Measurements from ENCODE around the gene IRF2BP1. TPM values are rescaled to one million over a fixed set of nuclear protein-coding genes. Genes with fewer than 3 reads are reported as not detected.
A peak's percentile ranks its signal among the peaks of the same experiment; 100 is the strongest.
"Not testable (repeated sequence)": the region's sequence is repeated elsewhere in the genome, so short reads cannot be mapped to it uniquely, and the experiment has no call there.

The IRF2BP1 gene
- total RNA-seq, 8 experiments from 2014 or later: 10.4 to 20.5 (median 18.7) TPM

DNA sequence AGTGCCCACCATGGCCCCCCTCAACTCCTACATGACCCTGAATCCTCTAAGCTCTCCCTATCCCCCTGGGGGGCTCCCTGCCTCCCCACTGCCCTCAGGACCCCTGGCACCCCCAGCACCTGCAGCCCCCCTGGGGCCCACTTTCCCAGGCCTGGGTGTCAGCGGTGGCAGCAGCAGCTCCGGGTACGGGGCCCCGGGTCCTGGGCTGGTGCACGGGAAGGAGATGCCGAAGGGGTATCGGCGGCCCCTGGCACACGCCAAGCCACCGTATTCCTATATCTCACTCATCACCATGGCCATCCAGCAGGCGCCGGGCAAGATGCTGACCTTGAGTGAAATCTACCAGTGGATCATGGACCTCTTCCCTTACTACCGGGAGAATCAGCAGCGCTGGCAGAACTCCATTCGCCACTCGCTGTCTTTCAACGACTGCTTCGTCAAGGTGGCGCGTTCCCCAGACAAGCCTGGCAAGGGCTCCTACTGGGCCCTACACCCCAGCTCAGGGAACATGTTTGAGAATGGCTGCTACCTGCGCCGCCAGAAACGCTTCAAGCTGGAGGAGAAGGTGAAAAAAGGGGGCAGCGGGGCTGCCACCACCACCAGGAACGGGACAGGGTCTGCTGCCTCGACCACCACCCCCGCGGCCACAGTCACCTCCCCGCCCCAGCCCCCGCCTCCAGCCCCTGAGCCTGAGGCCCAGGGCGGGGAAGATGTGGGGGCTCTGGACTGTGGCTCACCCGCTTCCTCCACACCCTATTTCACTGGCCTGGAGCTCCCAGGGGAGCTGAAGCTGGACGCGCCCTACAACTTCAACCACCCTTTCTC lies 13.6 kb downstream of the IRF2BP1 start:
- WGBS, 10 experiments: 92 to 100% methylated on average over 1 to 10 of the region's 34 CpGs; no CpG with 5 or more reads in 8 of the 10 experiments
- Histone ChIP-seq H3K4me1 (replicated peaks in 1 of 2) (peaks cover 11 to 13% of the 10 kb centered on the region in 2 donors), H3K4me3 (no peak overlapping the region), H3K27ac (no peak overlapping the region)
- in situ Hi-C loops (cut with MboI; ENCODE audit: low pct_unique_long_range_greater_than_20kb in 2 of 9, low sequenced_read_pairs in 9 of 9, unreplicated experiment in 9 of 9): no loop called here
- ATAC-seq (replicated peaks in 6 of 8): no peak

GRCh38 chr19:45870798-45871197 lies 15.1 kb downstream of the IRF2BP1 start:
- Histone ChIP-seq H3K4me1 (replicated peaks in 1 of 2) (no peaks in the 10 kb centered on the region), H3K4me3 (no peak overlapping the region), H3K27ac (no peak overlapping the region)
- no peak for ATAC-seq (replicated peaks in 6 of 8)
- WGBS, 10 experiments: 20 to 100% (median 75%) methylated on average over 1 to 4 of the region's 5 CpGs
- in situ Hi-C loops (cut with MboI; ENCODE audit: low pct_unique_long_range_greater_than_20kb in 2 of 9, low sequenced_read_pairs in 9 of 9, unreplicated experiment in 9 of 9): no loop called here

GRCh38 chr19:45867241-45867640 lies 18.7 kb downstream of the IRF2BP1 start:
- H3K27ac ChIP-seq; H3K4me1 ChIP-seq (replicated peaks in 1 of 2); ATAC-seq (replicated peaks in 6 of 8); in situ Hi-C loops (cut with MboI; ENCODE audit: low pct_unique_long_range_greater_than_20kb in 2 of 9, low sequenced_read_pairs in 9 of 9, unreplicated experiment in 9 of 9); H3K4me3 ChIP-seq: not testable (repeated sequence)
- WGBS, 10 experiments: 31 to 100% (median 73%) methylated on average over 1 to 4 of the region's 4 CpGs; no CpG with 5 or more reads in 3 of the 10 experiments

- in situ Hi-C loops (cut with MboI; ENCODE audit: low pct_unique_long_range_greater_than_20kb in 2 of 9, low sequenced_read_pairs in 9 of 9, unreplicated experiment in 9 of 9): no loop called here
- no peak overlapping the region for H3K27ac ChIP-seq
- 76% methylated on average over 3 of the region's 11 CpGs; no CpG with 5 or more reads in 9 of the 10 experiments for WGBS, 10 experiments
- peaks cover 0 to 2% of the 10 kb centered on the region in 2 donors for H3K4me1 ChIP-seq (replicated peaks in 1 of 2)
- H3K4me3 ChIP-seq: no peak overlapping the region
- no peak for ATAC-seq (replicated peaks in 6 of 8)
Measured at GRCh38 chr19:45866400-45867176, 19.4 kb downstream of the IRF2BP1 start.

DNA sequence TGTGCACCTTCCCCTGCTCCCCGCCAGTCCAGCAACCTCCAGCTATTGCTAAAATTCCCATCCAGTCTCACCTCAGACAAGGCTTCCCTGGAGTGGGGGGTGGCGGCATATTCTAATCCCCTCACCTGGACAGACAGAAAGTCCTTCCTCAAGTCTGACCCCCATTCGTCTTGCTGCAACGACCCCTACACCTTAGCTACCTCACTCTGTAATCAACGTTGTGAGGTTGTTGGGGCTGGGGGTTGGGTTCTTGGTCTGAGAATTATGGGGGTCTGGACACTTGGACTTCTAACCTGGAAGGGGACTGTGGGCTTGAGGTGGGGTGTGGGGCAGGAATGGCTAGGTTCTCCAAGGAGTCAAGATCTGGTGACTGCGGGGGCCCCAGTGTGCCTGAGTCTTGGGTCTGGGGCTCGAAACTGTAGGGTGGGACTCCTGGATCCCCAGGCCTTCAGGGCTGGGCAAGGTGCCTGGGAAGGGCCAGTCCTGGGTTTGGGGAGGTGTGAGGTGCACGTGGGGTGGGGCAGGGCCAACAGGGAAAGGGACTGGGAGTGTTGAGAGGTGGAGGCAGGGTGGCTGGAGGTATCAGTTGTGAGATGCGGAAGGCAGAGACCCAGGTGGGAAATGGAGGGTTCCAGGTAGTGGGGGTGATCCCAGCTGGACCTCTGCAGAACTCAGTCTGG lies 20.5 kb downstream of the IRF2BP1 start:
- peaks cover 0 to 6% of the 10 kb centered on the region in 2 donors for H3K4me1 ChIP-seq (replicated peaks in 1 of 2)
- 45 to 100% (median 82%) methylated on average over 1 to 5 of the region's 9 CpGs; no CpG with 5 or more reads in 7 of the 10 experiments for WGBS, 10 experiments
- in situ Hi-C loops (cut with MboI; ENCODE audit: low pct_unique_long_range_greater_than_20kb in 2 of 9, low sequenced_read_pairs in 9 of 9, unreplicated experiment in 9 of 9): no loop called here
- no peak overlapping the region for H3K4me3 ChIP-seq
- ATAC-seq (replicated peaks in 6 of 8): no peak
- no peak overlapping the region for H3K27ac ChIP-seq

GRCh38 chr19:45864629-45865082 lies 21.3 kb downstream of the IRF2BP1 start:
- H3K27ac ChIP-seq: no peak overlapping the region
- ATAC-seq (replicated peaks in 6 of 8): no peak
- in situ Hi-C loops (cut with MboI; ENCODE audit: low pct_unique_long_range_greater_than_20kb in 2 of 9, low sequenced_read_pairs in 9 of 9, unreplicated experiment in 9 of 9): no loop called here
- 15 to 37% (median 26%) methylated on average over 3 to 8 of the region's 12 CpGs; no CpG with 5 or more reads in 3 of the 10 experiments for WGBS, 10 experiments
- H3K4me1 ChIP-seq (replicated peaks in 1 of 2): peaks cover 0 to 6% of the 10 kb centered on the region in 2 donors
- H3K4me3 ChIP-seq: peak overlapping the region in 2 of 5 donors; percentile 32 to 72

- H3K4me1 ChIP-seq (replicated peaks in 1 of 2): peaks cover 0 to 6% of the 10 kb centered on the region in 2 donors
- H3K4me3 ChIP-seq: peak within 1 kb of the TSS; percentile 14 to 87 (median 32)
- ATAC-seq (replicated peaks in 6 of 8): peak in 3 of 8 experiments; percentile 2 to 23 (median 19)
- H3K27ac ChIP-seq: no peak within 1 kb of the TSS
- in situ Hi-C loops (cut with MboI; ENCODE audit: low pct_unique_long_range_greater_than_20kb in 2 of 9, low sequenced_read_pairs in 9 of 9, unreplicated experiment in 9 of 9): no loop called here
- 2 to 24% (median 6%) methylated on average over 5 to 18 of the region's 71 CpGs; no CpG with 5 or more reads in 3 of the 10 experiments for WGBS, 10 experiments
Measured at GRCh38 chr19:45863840-45864628, 21.9 kb downstream of the IRF2BP1 start, which contains the start of gene FOXA3. TSS of gene FOXA3 (plus strand) at chr19:45864326. CDS start at chr19:45864457, 131 bp downstream.

DNA sequence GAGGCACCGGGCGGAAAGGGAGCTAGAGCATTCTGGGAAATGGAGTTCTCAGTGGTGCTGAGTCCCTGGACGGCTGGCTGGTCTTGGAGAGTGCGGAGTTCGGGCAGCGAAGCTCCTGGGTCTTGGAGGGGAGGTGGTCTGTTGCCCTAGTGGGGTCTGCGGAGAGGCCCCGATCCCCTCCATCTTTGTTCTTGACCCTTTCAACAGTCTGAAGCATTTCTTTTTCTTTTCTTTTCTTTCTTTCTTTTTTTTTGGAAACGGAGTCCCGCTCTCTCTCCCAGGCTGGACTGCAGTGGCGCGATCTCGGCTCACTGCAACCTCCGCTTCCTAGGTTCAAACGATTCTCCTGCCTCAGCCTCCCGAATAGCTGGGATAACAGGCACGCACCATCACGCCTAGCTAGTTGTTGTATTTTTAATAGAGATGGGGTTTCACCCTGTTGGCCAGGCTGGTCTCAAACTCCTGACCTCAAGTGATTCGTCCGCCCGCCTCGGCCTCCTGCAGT lies 22.6 kb downstream of the IRF2BP1 start:
- 0 to 10% (median 4%) methylated on average over 1 to 14 of the region's 22 CpGs; no CpG with 5 or more reads in 2 of the 10 experiments for WGBS, 10 experiments
- ATAC-seq (replicated peaks in 6 of 8): peak in 1 of 8 experiments; percentile 2
- H3K27ac ChIP-seq: no peak overlapping the region
- in situ Hi-C loops (cut with MboI; ENCODE audit: low pct_unique_long_range_greater_than_20kb in 2 of 9, low sequenced_read_pairs in 9 of 9, unreplicated experiment in 9 of 9): no loop called here
- H3K4me1 ChIP-seq (replicated peaks in 1 of 2): peaks cover 0 to 6% of the 10 kb centered on the region in 2 donors
- H3K4me3 ChIP-seq: peak overlapping the region; percentile 12 to 87 (median 25)

- ATAC-seq (replicated peaks in 6 of 8): peak; percentile 88 to 96 (median 94)
- H3K27ac ChIP-seq: peak within 1 kb of the TSS; percentile 93 to 97
- WGBS, 10 experiments: 0 to 5% (median 0%) methylated on average over 2 to 17 of the region's 65 CpGs; no CpG with 5 or more reads in 1 of the 10 experiments
- peak within 1 kb of the TSS; percentile 58 to 96 (median 75) for H3K4me3 ChIP-seq
- H3K4me1 ChIP-seq (replicated peaks in 1 of 2): peaks cover 0 to 6% of the 10 kb centered on the region in 2 donors
- in situ Hi-C loops (cut with MboI; ENCODE audit: low pct_unique_long_range_greater_than_20kb in 2 of 9, low sequenced_read_pairs in 9 of 9, unreplicated experiment in 9 of 9): no loop called here
Measured at GRCh38 chr19:45862564-45863334, 23.2 kb downstream of the IRF2BP1 start, which contains the start of gene SYMPK. TSS of gene SYMPK (minus strand) at chr19:45863147. CDS start at chr19:45854495, 8,652 bp downstream.

DNA sequence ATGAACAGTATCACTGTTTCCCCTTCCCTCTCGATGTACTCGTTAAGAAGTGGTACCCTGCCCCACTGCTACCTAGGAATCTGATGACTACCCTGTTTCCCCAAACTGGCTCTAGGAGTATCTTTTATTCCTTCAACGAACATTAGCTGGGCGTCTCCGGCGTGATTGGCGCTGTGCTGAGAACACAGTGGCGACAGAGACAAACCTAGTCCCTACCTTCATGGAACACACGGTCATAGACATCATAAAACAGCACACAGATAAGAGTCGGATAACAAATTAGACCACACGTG lies 23.7 kb downstream of the IRF2BP1 start:
- peak overlapping the region; percentile 93 to 97 for H3K27ac ChIP-seq
- peaks cover 0 to 6% of the 10 kb centered on the region in 2 donors for H3K4me1 ChIP-seq (replicated peaks in 1 of 2)
- WGBS, 10 experiments: 0 to 1% (median 0%) methylated on average over 4 to 11 of the region's 11 CpGs; no CpG with 5 or more reads in 1 of the 10 experiments
- in situ Hi-C loops (cut with MboI; ENCODE audit: low pct_unique_long_range_greater_than_20kb in 2 of 9, low sequenced_read_pairs in 9 of 9, unreplicated experiment in 9 of 9): no loop called here
- peak overlapping the region; percentile 58 to 96 (median 75) for H3K4me3 ChIP-seq
- ATAC-seq (replicated peaks in 6 of 8): peak in 1 of 8 experiments; percentile 1
